Loucy (cell line): ENCODE data around the gene EIF4G3.
"Not testable (repeated sequence)": the region's sequence is repeated elsewhere in the genome, so short reads cannot be mapped to it uniquely, and the experiment has no call there.

ENCODE experiments used
- H2AFZ ChIP-seq: fragments of 200-600 bp; sonication (generic); 2 replicates; pipeline ENCODE4 v1.6.0; 2016; ENCODE audit warnings: antibody characterized with exemption, mild to moderate bottlenecking, low read length, moderate library complexity
- H3F3A ChIP-seq: fragments of 200-600 bp; 2 replicates; pipeline ENCODE4 v1.6.0; 2016; ENCODE audit warnings: antibody characterized with exemption, low read depth, mild to moderate bottlenecking
- H3K27me3 ChIP-seq: fragments of 200-600 bp; sonication (generic); 2 replicates; pipeline ENCODE4 v1.6.1; 2014; ENCODE audit warnings: low read length, mild to moderate bottlenecking; ENCODE audit not compliant: insufficient read depth, poor library complexity, severe bottlenecking
- H3K36me3 ChIP-seq: fragments of 200-600 bp; sonication (generic); 2 replicates; pipeline ENCODE4 v1.6.1; 2016; ENCODE audit warnings: low read length; ENCODE audit not compliant: insufficient read depth
- H3K4me1 ChIP-seq: fragments of 200-600 bp; sonication (generic); 2 replicates; pipeline ENCODE4 v1.5.1; 2014; ENCODE audit warnings: low read length, mild to moderate bottlenecking; ENCODE audit not compliant: insufficient read depth, poor library complexity, severe bottlenecking
- H3K4me2 ChIP-seq: fragments of 200-600 bp; sonication (generic); 2 replicates; pipeline ENCODE4 v1.6.0; 2014; ENCODE audit warnings: antibody characterized with exemption, low read length, low read depth, mild to moderate bottlenecking; ENCODE audit not compliant: poor library complexity, severe bottlenecking
- H3K4me3 ChIP-seq: fragments of 200-600 bp; sonication (generic); 2 replicates; pipeline ENCODE4 v1.5.1; 2014; ENCODE audit warnings: low read length, mild to moderate bottlenecking, mixed read lengths; ENCODE audit not compliant: poor library complexity, severe bottlenecking
- H3K79me2 ChIP-seq: fragments of 200-600 bp; sonication (generic); 2 replicates; pipeline ENCODE4 v1.6.1; 2014; ENCODE audit warnings: low read length; ENCODE audit not compliant: insufficient read depth
- H3K9ac ChIP-seq: fragments of 200-600 bp; sonication (generic); 2 replicates; pipeline ENCODE4 v1.6.0; 2014; ENCODE audit warnings: mild to moderate bottlenecking, low read depth, low read length, moderate library complexity; ENCODE audit not compliant: poor library complexity, severe bottlenecking
- H3K9me2 ChIP-seq: fragments of 200-600 bp; sonication (generic); replicated peaks from 2 replicates; pipeline ENCODE4 v1.6.1; 2016; ENCODE audit warnings: low read depth, low read length, mixed read lengths
- H3K9me3 ChIP-seq: fragments of 200-600 bp; sonication (generic); 2 replicates; pipeline ENCODE4 v1.6.1; 2014; ENCODE audit warnings: mild to moderate bottlenecking, antibody characterized with exemption, low read length, low read depth; ENCODE audit not compliant: insufficient read depth
- H4K20me1 ChIP-seq: fragments of 200-600 bp; sonication (generic); 2 replicates; pipeline ENCODE4 v1.6.0; 2014; ENCODE audit warnings: antibody characterized with exemption, low read length, mild to moderate bottlenecking; ENCODE audit not compliant: insufficient read depth, poor library complexity, severe bottlenecking
- CTCF ChIP-seq: fragments of 200-600 bp; sonication (generic); conservative IDR thresholded peaks from 2 replicates; pipeline ENCODE4 v1.5.1; 2014; ENCODE audit warnings: mild to moderate bottlenecking, antibody characterized with exemption, low read length
- EZH2phosphoT487 ChIP-seq: fragments of 200-600 bp; IDR thresholded peaks from 2 replicates; pipeline ENCODE4 v1.6.1; 2018; ENCODE audit warnings: antibody characterized with exemption, mild to moderate bottlenecking, moderate library complexity, borderline replicate concordance

EIF4G3 gene

GRCh38 chr1:21028520-21029145, 148.1 kb downstream of the EIF4G3 start:
- H3K9me2 ChIP-seq = no peaks in the 10 kb centered on the region
- no peak for TF ChIP-seq CTCF
- no peak for TF ChIP-seq EZH2phosphoT487
- no peaks in the 10 kb centered on the region for H3F3A ChIP-seq
- H4K20me1 ChIP-seq = no peaks in the 10 kb centered on the region
- peaks cover 8% of the 10 kb centered on the region for H3K4me1 ChIP-seq
- no peak overlapping the region for H3K4me3 ChIP-seq
- no peaks in the 10 kb centered on the region for H3K9me3 ChIP-seq
- peaks cover 14% of the 10 kb centered on the region; the same call in 1 of the 2 replicates for H3K79me2 ChIP-seq
- no peaks in the 10 kb centered on the region for H3K36me3 ChIP-seq
- no peaks in the 10 kb centered on the region for H3K27me3 ChIP-seq
- no peak overlapping the region for H3K9ac ChIP-seq
- H3K4me2 ChIP-seq = no peak overlapping the region
- H2AFZ ChIP-seq = no peak overlapping the region

- no peaks in the 10 kb centered on the region for H4K20me1 ChIP-seq
- no peaks in the 10 kb centered on the region for H3F3A ChIP-seq
- H3K79me2 ChIP-seq = peaks cover 14% of the 10 kb centered on the region; the same call in 1 of the 2 replicates
- H3K4me2 ChIP-seq = no peak overlapping the region
- TF ChIP-seq CTCF = no peak
- H3K4me3 ChIP-seq = no peak overlapping the region
- peaks cover 9% of the 10 kb centered on the region for H3K4me1 ChIP-seq
- H3K9me3 ChIP-seq = no peaks in the 10 kb centered on the region
- H2AFZ ChIP-seq = no peak overlapping the region
- no peaks in the 10 kb centered on the region for H3K27me3 ChIP-seq
- no peaks in the 10 kb centered on the region for H3K9me2 ChIP-seq
- no peak overlapping the region for H3K9ac ChIP-seq
- H3K36me3 ChIP-seq = no peaks in the 10 kb centered on the region
Measured at GRCh38 chr1:21027805-21028204, 148.9 kb downstream of the EIF4G3 start.

- Histone ChIP-seq H3K4me3 (no peak overlapping the region), H3K9ac (no peak overlapping the region), H3K9me2 (no peaks in the 10 kb centered on the region), H3K9me3 (no peaks in the 10 kb centered on the region), H3K79me2 (peaks cover 16% of the 10 kb centered on the region; the same call in 1 of the 2 replicates), H3K4me1 (peaks cover 25% of the 10 kb centered on the region), H3F3A (peaks cover 3% of the 10 kb centered on the region; the same call in 1 of the 2 replicates), H2AFZ (no peak overlapping the region), H4K20me1 (no peaks in the 10 kb centered on the region), H3K4me2 (no peak overlapping the region), H3K27me3 (no peaks in the 10 kb centered on the region), H3K36me3 (no peaks in the 10 kb centered on the region)
- TF ChIP-seq CTCF (no peak), EZH2phosphoT487 (no peak)
Measured at GRCh38 chr1:21024918-21025317, 151.8 kb downstream of the EIF4G3 start.

- H3K9me3 ChIP-seq, H4K20me1 ChIP-seq, H3K4me2 ChIP-seq, H3K9me2 ChIP-seq, H3K27me3 ChIP-seq, H2AFZ ChIP-seq, H3K9ac ChIP-seq, H3K36me3 ChIP-seq, H3K4me3 ChIP-seq, H3F3A ChIP-seq: not testable (repeated sequence)
- peaks cover 25% of the 10 kb centered on the region for H3K4me1 ChIP-seq
- H3K79me2 ChIP-seq = peaks cover 19% of the 10 kb centered on the region; the same call in 1 of the 2 replicates
Measured at GRCh38 chr1:21024136-21024896, 152.4 kb downstream of the EIF4G3 start.
